SK-N-SH (cell line): ENCODE results near the gene ELAC2. TPM values are rescaled to one million over a fixed set of nuclear protein-coding genes. Genes with fewer than 3 reads are reported as not detected.

Source experiments
- CTCF ChIA-PET: fragments of 300-600, 350-600 bp; formaldehyde crosslinking; extraction: SDS; loops from one replicate; lab custom pipeline; 2021; lab: Yijun Ruan, JAX
- POLR2A ChIA-PET: fragments of 350-600 bp; sonication (Branson Sonifier 250); formaldehyde crosslinking; extraction: SDS; loops from one replicate; lab custom pipeline; 2020; ENCODE audit warnings: antibody characterized with exemption, inconsistent platforms; lab: Yijun Ruan, JAX
- DNase-seq: peaks from one replicate; pipeline ENCODE4 v3.0.0; 2012
- H2AFZ ChIP-seq: fragments of 200-600 bp; sonication (generic); 2 replicates; pipeline ENCODE4 v1.8.1; 2016; ENCODE audit warnings: antibody characterized with exemption, mild to moderate bottlenecking, low read depth
- H3F3A ChIP-seq: fragments of 200-600 bp; sonication (generic); replicated peaks from 2 replicates; pipeline ENCODE3; 2016; ENCODE audit warnings: antibody characterized with exemption, mild to moderate bottlenecking; ENCODE audit not compliant: insufficient read depth
- H3K27ac ChIP-seq, 2 experiments: fragments of 200-500 bp in 1 of 2; fragments of 200-600 bp in 1 of 2; sonication (Bioruptor generic) in 1 of 2; sonication (generic), shearing (Covaris generic) in 1 of 2; 2 replicates each; pipeline versions ENCODE4 v1.5.1 to v1.6.1; 2014 to 2016; ENCODE audit warnings: low read depth in 2 of 2, inconsistent platforms in 1 of 2, low read length in 1 of 2, mild to moderate bottlenecking in 1 of 2, mixed read lengths in 1 of 2
- H3K27me3 ChIP-seq: fragments of 200-600 bp; sonication (generic), shearing (Covaris generic); 2 replicates; pipeline ENCODE4 v1.6.1; 2016; ENCODE audit warnings: mixed run types; ENCODE audit not compliant: insufficient read depth
- H3K36me3 ChIP-seq, 2 experiments: fragments of 200-500 bp in 1 of 2; fragments of 200-600 bp in 1 of 2; sonication (Bioruptor generic) in 1 of 2; sonication (generic) in 1 of 2; replicated peaks in 1 of 2; 2 replicates each; pipeline versions ENCODE3 to v1.5.1; 2014 to 2016; ENCODE audit warnings: low read length in 1 of 2, mild to moderate bottlenecking in 1 of 2; ENCODE audit not compliant: insufficient read depth in 2 of 2, control insufficient read depth in 1 of 2
- H3K4me1 ChIP-seq, 2 experiments: fragments of 200-500 bp in 1 of 2; fragments of 200-600 bp in 1 of 2; sonication (Bioruptor generic) in 1 of 2; sonication (generic), shearing (Covaris generic) in 1 of 2; 2 replicates each; pipeline versions ENCODE4 v1.5.1 to v1.6.1; 2014 to 2016; ENCODE audit warnings: low read depth in 1 of 2, low read length in 1 of 2, mixed run types in 1 of 2; ENCODE audit not compliant: insufficient read depth in 2 of 2, control insufficient read depth in 1 of 2
- H3K4me2 ChIP-seq: fragments of 200-600 bp; sonication (generic), shearing (Covaris generic); 2 replicates; pipeline ENCODE4 v1.6.1; 2017; ENCODE audit warnings: mixed run types
- H3K4me3 ChIP-seq, 2 experiments: fragments of 200-500 bp in 1 of 2; fragments of 200-600 bp in 1 of 2; sonication (Bioruptor generic) in 1 of 2; sonication (generic), shearing (Covaris generic) in 1 of 2; 2 replicates each; pipeline versions ENCODE4 v1.5.1 to v1.8.1; 2014 to 2016; ENCODE audit warnings: low read depth in 2 of 2, inconsistent platforms in 1 of 2, low read length in 1 of 2, mild to moderate bottlenecking in 1 of 2, mixed read lengths in 1 of 2, moderate library complexity in 1 of 2
- H3K79me2 ChIP-seq: fragments of 200-600 bp; sonication (generic); 2 replicates; pipeline ENCODE4 v1.8.1; 2017; ENCODE audit warnings: mild to moderate bottlenecking; ENCODE audit not compliant: insufficient read depth
- H3K9ac ChIP-seq: fragments of 200-600 bp; sonication (generic); 2 replicates; pipeline ENCODE4 v1.6.1; 2017; ENCODE audit warnings: mixed run types
- H3K9me2 ChIP-seq: fragments of 200-600 bp; sonication (generic); 2 replicates; pipeline ENCODE4 v1.6.1; 2017; ENCODE audit warnings: mixed run types
- H3K9me3 ChIP-seq: fragments of 200-600 bp; sonication (generic); 2 replicates; pipeline ENCODE4 v1.6.1; 2017; ENCODE audit warnings: mixed run types, mild to moderate bottlenecking, moderate library complexity
- H4K20me1 ChIP-seq: fragments of 200-600 bp; sonication (generic); 2 replicates; pipeline ENCODE4 v1.6.1; 2017; ENCODE audit warnings: mild to moderate bottlenecking, mixed run types; ENCODE audit not compliant: insufficient read depth
- EP300 ChIP-seq, 2 experiments: IDR thresholded peaks; 2 replicates each; pipeline versions ENCODE4 v1.4.0 to v1.6.1; 2012; ENCODE audit warnings: borderline replicate concordance in 1 of 2, low read depth in 1 of 2, low read length in 1 of 2
- FOXJ3 ChIP-seq: sonication (generic); formaldehyde crosslinking; IDR thresholded peaks from 2 replicates; pipeline ENCODE4 v1.5.1; 2020; ENCODE audit warnings: mild to moderate bottlenecking, missing genetic modification reagents
- FOXM1 ChIP-seq: IDR thresholded peaks from 2 replicates; pipeline ENCODE4 v1.4.0; 2012; ENCODE audit warnings: low read depth, mild to moderate bottlenecking
- MEF2A ChIP-seq: IDR thresholded peaks from 2 replicates; pipeline ENCODE4 v1.4.0; 2012; ENCODE audit warnings: low read depth, borderline replicate concordance
- POLR2AphosphoS5 ChIP-seq: IDR thresholded peaks from 2 replicates; pipeline ENCODE4 v1.6.1; 2012; ENCODE audit warnings: low read depth, low read length
- RFX5 ChIP-seq: IDR thresholded peaks from 2 replicates; pipeline ENCODE4 v1.6.1; 2012; ENCODE audit warnings: mild to moderate bottlenecking, improper control_type of control experiment, low read length
- SIN3A ChIP-seq: IDR thresholded peaks from 2 replicates; pipeline ENCODE4 v1.6.1; 2012; ENCODE audit warnings: low read depth, mild to moderate bottlenecking, low read length, moderate library complexity, borderline replicate concordance
- SMC3 ChIP-seq: IDR thresholded peaks from 2 replicates; pipeline ENCODE4 v1.6.1; 2012; ENCODE audit warnings: low read depth, low read length, improper control_type of control experiment
- TAF1 ChIP-seq: IDR thresholded peaks from 2 replicates; pipeline ENCODE4 v1.6.1; 2012; ENCODE audit warnings: low read depth, mild to moderate bottlenecking, low read length, moderate library complexity, borderline replicate concordance
- TCF12 ChIP-seq: IDR thresholded peaks from 2 replicates; pipeline ENCODE4 v1.4.0; 2012
- TEAD4 ChIP-seq: IDR thresholded peaks from 2 replicates; pipeline ENCODE4 v1.4.0; 2012; ENCODE audit warnings: mild to moderate bottlenecking, borderline replicate concordance; ENCODE audit not compliant: insufficient read depth
- WGBS: methylation state at CpG from one replicate; pipeline ENCODE4 v1.1.6; 2017; ENCODE audit warnings: low lambda C conversion rate; 5-methylcytosine and 5-hydroxymethylcytosine counted together
- polyA plus RNA-seq, 3 experiments: library from polyadenylated mRNA; depleted of rRNA; stranded (reverse); fragments of >200 nt; gene quantifications; 2 replicates each; pipeline ENCODE4 v1.2.3, GENCODE V29; 2012
- TF ChIP-seq, protein P1 (sequence below): fragments of 200-600 bp; sonication (generic); IDR thresholded peaks from 2 replicates; pipeline ENCODE4 v1.6.1; 2017; ENCODE audit warnings: antibody characterized with exemption, mild to moderate bottlenecking, moderate library complexity
- TF ChIP-seq, protein P2 (sequence below): IDR thresholded peaks from 2 replicates; pipeline ENCODE4 v1.6.1; 2012; ENCODE audit warnings: mild to moderate bottlenecking, low read depth, low read length, moderate library complexity
- TF ChIP-seq, protein P3 (sequence below): IDR thresholded peaks from 2 replicates; pipeline ENCODE4; 2012

The ELAC2 gene
- polyA plus RNA-seq, 1 of the 3 experiments (the other 2 are of a cell fraction) = 77.6 TPM

DNA sequence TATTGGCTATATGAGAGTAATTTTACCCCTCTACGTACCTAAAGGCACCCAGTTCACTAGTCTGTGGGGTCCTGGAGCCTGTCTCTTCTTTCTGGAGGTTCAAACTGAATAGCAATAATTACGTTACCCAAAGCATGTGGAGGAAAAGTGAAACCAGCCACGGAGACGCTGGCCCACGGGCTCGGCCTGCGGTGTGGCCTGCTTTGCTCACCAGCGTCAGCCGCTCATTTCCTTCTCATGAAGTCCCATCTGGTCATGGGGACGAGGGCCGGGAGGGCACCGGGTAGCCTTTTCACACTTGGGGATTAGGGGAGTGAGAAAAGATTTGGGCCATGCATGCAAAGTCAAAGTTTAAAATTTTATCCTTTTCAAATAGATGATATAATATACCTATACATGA lies 26.9 kb downstream of the ELAC2 start:
- no peaks in the 10 kb centered on the region; the same call in 1 of the 2 replicates for H3K27me3 ChIP-seq
- H3K9me3 ChIP-seq = no peaks in the 10 kb centered on the region
- H3F3A ChIP-seq = no peaks in the 10 kb centered on the region
- no peak for DNase-seq
- 95% methylated on average over 12 of the region's 12 CpGs for WGBS
- H3K4me1 ChIP-seq = peaks cover 0 to 7% of the 10 kb centered on the region in 2 experiments; a peak in 1 of 4 replicates
- H3K9me2 ChIP-seq = no peaks in the 10 kb centered on the region
- CTCF ChIA-PET = interaction anchor here (0.7 to 6.4 kb wide), 3 partner anchors 13 to 34 kb away, joined by 3 to 37 read pairs (median 4); no protein-coding TSS in a partner anchor
- no peak overlapping the region for H3K27ac ChIP-seq
- TF ChIP-seq FOXM1 = no peak
- no peak for TF ChIP-seq POLR2AphosphoS5
- TF ChIP-seq FOXJ3 (CRISPR knock-in tag) = no peak
- TF ChIP-seq, protein P1, sequence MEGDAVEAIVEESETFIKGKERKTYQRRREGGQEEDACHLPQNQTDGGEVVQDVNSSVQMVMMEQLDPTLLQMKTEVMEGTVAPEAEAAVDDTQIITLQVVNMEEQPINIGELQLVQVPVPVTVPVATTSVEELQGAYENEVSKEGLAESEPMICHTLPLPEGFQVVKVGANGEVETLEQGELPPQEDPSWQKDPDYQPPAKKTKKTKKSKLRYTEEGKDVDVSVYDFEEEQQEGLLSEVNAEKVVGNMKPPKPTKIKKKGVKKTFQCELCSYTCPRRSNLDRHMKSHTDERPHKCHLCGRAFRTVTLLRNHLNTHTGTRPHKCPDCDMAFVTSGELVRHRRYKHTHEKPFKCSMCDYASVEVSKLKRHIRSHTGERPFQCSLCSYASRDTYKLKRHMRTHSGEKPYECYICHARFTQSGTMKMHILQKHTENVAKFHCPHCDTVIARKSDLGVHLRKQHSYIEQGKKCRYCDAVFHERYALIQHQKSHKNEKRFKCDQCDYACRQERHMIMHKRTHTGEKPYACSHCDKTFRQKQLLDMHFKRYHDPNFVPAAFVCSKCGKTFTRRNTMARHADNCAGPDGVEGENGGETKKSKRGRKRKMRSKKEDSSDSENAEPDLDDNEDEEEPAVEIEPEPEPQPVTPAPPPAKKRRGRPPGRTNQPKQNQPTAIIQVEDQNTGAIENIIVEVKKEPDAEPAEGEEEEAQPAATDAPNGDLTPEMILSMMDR = no peak
- TF ChIP-seq, protein P2, sequence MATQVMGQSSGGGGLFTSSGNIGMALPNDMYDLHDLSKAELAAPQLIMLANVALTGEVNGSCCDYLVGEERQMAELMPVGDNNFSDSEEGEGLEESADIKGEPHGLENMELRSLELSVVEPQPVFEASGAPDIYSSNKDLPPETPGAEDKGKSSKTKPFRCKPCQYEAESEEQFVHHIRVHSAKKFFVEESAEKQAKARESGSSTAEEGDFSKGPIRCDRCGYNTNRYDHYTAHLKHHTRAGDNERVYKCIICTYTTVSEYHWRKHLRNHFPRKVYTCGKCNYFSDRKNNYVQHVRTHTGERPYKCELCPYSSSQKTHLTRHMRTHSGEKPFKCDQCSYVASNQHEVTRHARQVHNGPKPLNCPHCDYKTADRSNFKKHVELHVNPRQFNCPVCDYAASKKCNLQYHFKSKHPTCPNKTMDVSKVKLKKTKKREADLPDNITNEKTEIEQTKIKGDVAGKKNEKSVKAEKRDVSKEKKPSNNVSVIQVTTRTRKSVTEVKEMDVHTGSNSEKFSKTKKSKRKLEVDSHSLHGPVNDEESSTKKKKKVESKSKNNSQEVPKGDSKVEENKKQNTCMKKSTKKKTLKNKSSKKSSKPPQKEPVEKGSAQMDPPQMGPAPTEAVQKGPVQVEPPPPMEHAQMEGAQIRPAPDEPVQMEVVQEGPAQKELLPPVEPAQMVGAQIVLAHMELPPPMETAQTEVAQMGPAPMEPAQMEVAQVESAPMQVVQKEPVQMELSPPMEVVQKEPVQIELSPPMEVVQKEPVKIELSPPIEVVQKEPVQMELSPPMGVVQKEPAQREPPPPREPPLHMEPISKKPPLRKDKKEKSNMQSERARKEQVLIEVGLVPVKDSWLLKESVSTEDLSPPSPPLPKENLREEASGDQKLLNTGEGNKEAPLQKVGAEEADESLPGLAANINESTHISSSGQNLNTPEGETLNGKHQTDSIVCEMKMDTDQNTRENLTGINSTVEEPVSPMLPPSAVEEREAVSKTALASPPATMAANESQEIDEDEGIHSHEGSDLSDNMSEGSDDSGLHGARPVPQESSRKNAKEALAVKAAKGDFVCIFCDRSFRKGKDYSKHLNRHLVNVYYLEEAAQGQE = no peak
- TF ChIP-seq TEAD4 = no peak
- TF ChIP-seq TCF12 = no peak
- no peak overlapping the region for H2AFZ ChIP-seq
- no peak overlapping the region for H3K4me2 ChIP-seq
- H3K36me3 ChIP-seq = peaks cover 0 to 53% of the 10 kb centered on the region in 2 experiments
- no peak overlapping the region for H3K4me3 ChIP-seq
- no peaks in the 10 kb centered on the region for H4K20me1 ChIP-seq
- H3K79me2 ChIP-seq = no peaks in the 10 kb centered on the region
- H3K9ac ChIP-seq = no peak overlapping the region
- POLR2A ChIA-PET = no interaction called here

DNA sequence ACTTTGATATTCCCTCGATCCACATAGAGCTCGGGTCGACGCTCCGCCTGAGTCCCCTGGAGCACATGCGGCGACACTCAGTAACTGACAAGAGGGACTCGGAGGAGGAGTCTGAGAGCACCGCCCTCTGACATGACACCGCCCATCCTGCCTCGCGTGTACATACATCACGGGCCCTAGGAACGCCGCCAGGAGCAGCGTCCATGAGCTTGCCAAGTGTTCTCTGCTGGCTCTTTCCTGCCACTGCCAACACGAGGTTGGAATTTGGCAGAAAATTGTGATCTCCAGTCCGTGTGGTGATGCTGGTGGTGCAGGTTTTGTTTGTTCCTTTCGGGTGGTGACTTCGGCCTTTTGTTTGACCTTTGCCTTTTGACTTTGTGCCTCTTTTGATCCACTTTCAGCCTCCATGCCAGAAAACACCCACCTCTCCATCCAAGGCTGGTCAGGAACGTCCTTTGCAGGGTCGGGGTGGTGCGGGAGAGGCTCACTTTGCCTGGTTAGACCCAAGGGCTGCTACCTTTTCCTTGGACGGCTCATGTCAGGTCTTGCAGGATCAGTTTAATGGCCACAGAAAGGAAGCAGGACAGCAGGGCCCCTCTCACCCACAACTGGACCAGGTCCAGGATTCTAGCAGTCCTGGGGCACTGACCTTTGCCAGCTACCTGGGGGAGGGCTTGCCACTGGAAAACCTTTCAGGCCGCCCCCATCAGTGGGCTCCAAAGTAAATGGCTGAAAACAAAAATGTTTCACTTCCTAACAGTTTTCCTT lies 27.6 kb downstream of the ELAC2 start:
- CTCF ChIA-PET = interaction anchor here (0.7 to 6.4 kb wide), 3 partner anchors 13 to 35 kb away, joined by 3 to 37 read pairs (median 4); no protein-coding TSS in a partner anchor
- no peaks in the 10 kb centered on the region for H3K9me3 ChIP-seq
- DNase-seq = no peak
- TF ChIP-seq POLR2AphosphoS5 (no peak), SIN3A (no peak), TEAD4 (no peak), TAF1 (no peak), SMC3 (no peak), MEF2A (no peak), EP300 (IDR thresholded peaks at IDR 0.05; ENCODE audit: borderline replicate concordance in 1 of 2, low read depth in 1 of 2, low read length in 1 of 2) (no peak), RFX5 (no peak)
- TF ChIP-seq, protein P3, sequence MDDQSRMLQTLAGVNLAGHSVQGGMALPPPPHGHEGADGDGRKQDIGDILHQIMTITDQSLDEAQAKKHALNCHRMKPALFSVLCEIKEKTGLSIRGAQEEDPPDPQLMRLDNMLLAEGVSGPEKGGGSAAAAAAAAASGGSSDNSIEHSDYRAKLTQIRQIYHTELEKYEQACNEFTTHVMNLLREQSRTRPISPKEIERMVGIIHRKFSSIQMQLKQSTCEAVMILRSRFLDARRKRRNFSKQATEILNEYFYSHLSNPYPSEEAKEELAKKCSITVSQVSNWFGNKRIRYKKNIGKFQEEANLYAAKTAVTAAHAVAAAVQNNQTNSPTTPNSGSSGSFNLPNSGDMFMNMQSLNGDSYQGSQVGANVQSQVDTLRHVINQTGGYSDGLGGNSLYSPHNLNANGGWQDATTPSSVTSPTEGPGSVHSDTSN = no peak
- no peak overlapping the region for H3K27ac ChIP-seq
- H3K9me2 ChIP-seq = no peaks in the 10 kb centered on the region
- peaks cover 3% of the 10 kb centered on the region; the same call in 1 of the 2 replicates for H3K27me3 ChIP-seq
- H3K4me2 ChIP-seq = no peak overlapping the region
- no peak overlapping the region for H3K9ac ChIP-seq
- H3F3A ChIP-seq = no peaks in the 10 kb centered on the region
- H2AFZ ChIP-seq = no peak overlapping the region
- no peaks in the 10 kb centered on the region for H3K79me2 ChIP-seq
- H3K36me3 ChIP-seq = peaks cover 0 to 46% of the 10 kb centered on the region in 2 experiments
- POLR2A ChIA-PET = no interaction called here
- H3K4me3 ChIP-seq = no peak overlapping the region
- H3K4me1 ChIP-seq = peaks cover 0 to 10% of the 10 kb centered on the region in 2 experiments; a peak in 1 of 4 replicates
- WGBS = 93% methylated on average over 25 of the region's 25 CpGs
- H4K20me1 ChIP-seq = no peaks in the 10 kb centered on the region
